Activated CD8-positive, alpha-beta memory T cell treated with anti-CD3 and anti-CD28 coated beads, Interleukin-2, amount 50 U/mL, for 1 hour (primary cell): Measurements from ENCODE around the gene AK5.

Experiments used
- DNase-seq: peaks from one replicate; pipeline ENCODE4 v3.0.0-alpha.2; 2020; ENCODE audit errors: extremely low read depth

The AK5 gene

GRCh38 chr1:77446841-77447555 lies 165.2 kb downstream of the AK5 start:
- no peak for DNase-seq

GRCh38 chr1:77447669-77448068 lies 165.8 kb downstream of the AK5 start:
- DNase-seq: no peak

GRCh38 chr1:77459881-77460280 lies 178.1 kb downstream of the AK5 start:
- DNase-seq: no peak

GRCh38 chr1:77461691-77462090 lies 179.9 kb downstream of the AK5 start:
- DNase-seq: no peak

- DNase-seq: no peak
Measured at GRCh38 chr1:77463216-77463615, 181.4 kb downstream of the AK5 start.

GRCh38 chr1:77465139-77465538 lies 183.3 kb downstream of the AK5 start:
- no peak for DNase-seq

- DNase-seq: no peak
Measured at GRCh38 chr1:77465922-77466321, 184.1 kb downstream of the AK5 start.

- no peak for DNase-seq
Measured at GRCh38 chr1:77467021-77467595, 185.3 kb downstream of the AK5 start.

DNA sequence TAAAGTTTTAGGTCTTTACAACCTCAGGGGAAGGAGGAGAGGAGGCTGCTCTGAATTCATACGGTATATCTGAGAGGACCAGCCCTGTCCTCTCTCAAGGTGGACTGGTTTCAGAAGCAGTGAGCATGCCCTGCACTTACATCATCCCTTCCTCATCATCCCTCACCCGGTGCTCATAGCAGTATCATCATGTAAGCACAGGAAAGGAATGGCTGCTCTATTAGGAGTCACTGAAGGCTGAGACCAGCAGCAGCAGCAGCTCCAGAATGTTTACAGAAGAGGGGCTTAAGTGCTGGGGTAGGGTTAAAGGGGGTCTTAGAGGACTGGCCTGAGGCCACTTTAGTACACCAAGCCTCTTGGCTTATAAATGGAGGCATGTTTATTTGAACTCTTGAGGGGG lies 185.9 kb downstream of the AK5 start:
- DNase-seq: no peak

- DNase-seq: no peak
Measured at GRCh38 chr1:77468257-77468948, 186.6 kb downstream of the AK5 start.

DNA sequence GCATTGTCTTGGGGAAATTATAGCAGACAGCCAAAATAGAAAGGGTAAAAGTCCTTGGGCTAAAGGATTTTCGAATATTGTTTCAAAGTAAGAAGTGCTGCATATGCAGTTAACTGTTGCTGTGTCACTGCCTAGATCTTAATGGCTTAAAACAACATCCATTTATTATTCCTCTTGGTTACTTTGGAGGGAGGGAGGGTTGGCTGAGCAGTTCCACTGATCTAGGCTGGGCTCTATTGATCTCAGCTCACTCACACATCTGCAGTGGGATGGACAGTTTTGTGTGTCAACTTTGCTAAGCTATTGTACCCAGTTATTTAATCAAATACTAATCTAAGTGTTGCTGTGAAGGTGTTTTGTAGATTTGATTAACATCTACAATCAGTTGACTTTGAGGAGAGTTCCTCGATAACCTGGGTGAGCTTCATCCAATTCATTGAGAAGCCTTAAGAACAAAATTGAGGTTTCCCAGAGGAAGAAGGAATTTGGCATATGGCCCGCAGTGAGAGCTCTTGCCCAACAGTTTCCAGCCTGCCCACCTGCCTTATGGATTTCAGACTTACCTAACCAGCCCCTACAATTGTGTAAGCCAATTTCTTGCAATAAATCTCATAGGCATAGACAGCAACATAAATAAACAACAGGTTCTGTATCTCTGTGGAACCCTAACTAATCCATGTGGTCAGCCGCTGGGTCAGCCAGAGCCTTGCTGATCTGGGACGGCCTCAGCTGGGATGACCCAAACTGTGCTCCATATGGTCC lies 187.3 kb downstream of the AK5 start:
- no peak for DNase-seq

- DNase-seq: no peak
Measured at GRCh38 chr1:77471691-77472090, 189.9 kb downstream of the AK5 start.

GRCh38 chr1:77473690-77474089 lies 191.9 kb downstream of the AK5 start:
- DNase-seq: no peak

- no peak for DNase-seq
Measured at GRCh38 chr1:77475641-77476040, 193.8 kb downstream of the AK5 start.

DNA sequence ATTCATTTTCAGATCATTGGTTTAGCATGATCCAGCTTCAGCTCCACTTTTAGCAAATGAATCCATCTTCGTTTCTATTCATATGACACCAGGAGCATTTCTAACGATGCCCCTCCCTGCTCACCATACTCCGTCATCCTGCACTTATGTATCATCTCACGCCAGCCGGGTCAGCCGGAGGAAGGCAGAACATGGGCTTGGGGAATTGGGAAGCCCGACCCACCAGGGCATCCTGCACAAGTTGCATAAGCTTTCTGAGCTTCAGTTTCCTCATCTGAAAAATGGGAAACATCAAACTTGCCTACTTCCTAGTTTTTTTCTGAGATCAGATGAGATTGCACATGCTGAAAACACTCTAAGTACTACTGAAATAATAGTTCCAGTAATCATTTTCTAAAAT lies 194.7 kb downstream of the AK5 start:
- DNase-seq: no peak

GRCh38 chr1:77484334-77484733 lies 202.5 kb downstream of the AK5 start:
- no peak for DNase-seq

DNA sequence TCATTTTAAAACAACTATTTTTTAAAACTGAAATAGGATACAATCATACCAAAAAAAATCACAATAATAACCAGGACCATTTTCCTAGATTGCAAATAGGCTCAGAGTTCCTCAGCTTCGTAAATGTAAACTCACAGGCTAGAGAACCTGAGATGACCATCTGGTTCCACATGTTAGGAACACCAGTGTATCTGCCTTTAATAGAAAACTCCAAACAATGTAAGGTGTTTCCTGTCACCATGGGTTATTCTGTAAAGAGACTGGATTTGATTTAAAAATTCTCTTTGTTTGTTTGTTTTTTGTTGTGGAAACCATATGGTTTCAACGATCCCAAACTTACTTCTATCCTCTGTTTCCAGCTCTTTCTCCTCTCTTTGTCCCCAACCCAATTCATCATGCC lies 203.1 kb downstream of the AK5 start:
- DNase-seq: no peak

DNA sequence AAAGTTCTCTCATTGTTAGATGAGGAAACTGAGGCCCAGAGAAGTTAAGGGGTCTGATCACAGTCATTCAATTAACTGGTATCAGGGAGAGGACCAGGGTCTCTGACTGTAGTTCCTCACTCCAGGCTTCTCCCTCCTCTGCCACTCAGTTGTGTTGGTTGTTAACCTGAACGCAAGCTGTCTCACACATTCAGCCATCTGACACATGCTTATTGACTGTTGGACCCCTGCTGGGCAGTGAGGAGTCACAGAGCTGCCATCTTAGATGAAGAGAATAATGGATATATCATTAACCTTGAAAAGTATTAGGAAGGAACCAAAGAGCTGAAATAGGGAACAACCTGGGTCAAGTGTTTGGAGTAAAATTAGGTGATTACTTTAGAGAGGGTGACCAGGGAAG lies 205.8 kb downstream of the AK5 start:
- DNase-seq: no peak

DNA sequence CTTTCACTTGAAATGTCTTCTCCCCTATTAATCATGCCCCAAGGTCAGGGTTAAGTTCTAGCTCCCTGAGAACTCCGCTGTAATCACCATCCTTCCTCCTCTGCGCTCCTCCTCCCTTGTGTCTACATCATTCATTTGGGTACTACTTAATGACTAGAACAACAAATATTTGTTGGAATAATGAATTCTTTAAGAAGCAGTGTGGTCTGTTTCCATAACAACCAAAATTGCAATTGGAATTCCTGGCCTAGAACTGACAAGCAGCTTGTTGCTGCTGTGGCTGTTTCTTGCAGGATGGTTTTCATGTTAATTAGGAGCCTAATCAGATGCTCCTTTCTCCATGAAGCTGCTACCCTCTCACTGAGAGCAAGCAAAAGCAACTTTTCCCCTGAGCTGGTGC lies 208.1 kb downstream of the AK5 start:
- DNase-seq: no peak

DNA sequence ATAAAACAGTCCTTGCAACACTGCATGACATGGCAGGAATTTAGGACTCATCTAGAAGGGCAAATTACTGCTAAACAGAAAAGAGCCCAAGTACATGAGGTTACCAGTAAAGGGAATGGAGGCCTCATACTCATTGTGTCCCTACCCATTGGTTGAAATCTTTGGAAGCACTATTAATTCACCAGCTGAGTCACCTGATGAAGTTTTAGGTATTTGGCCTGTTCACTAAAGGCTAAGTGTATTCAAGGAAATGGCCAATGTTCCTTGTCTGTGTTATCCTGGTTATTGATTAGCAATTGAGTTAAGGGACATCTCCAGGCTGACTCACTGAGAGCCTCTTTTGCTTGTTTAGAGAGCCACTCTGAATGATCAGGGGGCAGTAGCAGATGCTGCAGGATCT lies 212.2 kb downstream of the AK5 start:
- no peak for DNase-seq

GRCh38 chr1:77498918-77499317 lies 217.1 kb downstream of the AK5 start:
- DNase-seq: no peak

DNA sequence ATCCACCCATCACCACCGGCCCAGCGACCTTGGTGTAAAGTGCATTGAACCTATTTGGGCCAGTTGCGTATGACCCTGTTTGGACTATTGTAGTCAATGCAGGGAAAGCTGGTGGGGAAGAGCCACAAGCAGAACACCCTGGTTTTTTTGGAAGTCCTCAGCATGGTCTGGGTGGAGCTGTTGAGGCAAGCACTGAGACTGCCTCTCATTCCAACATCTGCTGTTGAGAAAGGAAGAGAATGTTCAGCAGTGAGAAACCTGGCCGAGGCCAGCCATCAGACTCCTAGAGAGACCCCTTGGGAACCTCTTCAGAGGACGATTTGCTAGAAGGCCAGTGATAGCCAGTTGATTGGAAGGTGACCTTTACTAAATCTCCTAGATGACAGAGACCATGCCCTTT lies 217.6 kb downstream of the AK5 start:
- DNase-seq: no peak

GRCh38 chr1:77504986-77505385 lies 223.2 kb downstream of the AK5 start:
- DNase-seq: no peak
